NCI-H82 treated with DMSO at 0.1 percent for 48 hours (cell line): ENCODE results near the gene CAP1.
"Not testable (repeated sequence)": the region's sequence is repeated elsewhere in the genome, so short reads cannot be mapped to it uniquely, and the experiment has no call there.

Source experiments
- DNase-seq: peaks from one replicate; lab custom pipeline; 2025; ENCODE audit not compliant: unreplicated experiment; lab: John Stamatoyannopoulos, UW

CAP1 gene

GRCh38 chr1:40030528-40031135 is 9.9 kb upstream of the CAP1 start:
- peak; percentile 25 for DNase-seq

DNA sequence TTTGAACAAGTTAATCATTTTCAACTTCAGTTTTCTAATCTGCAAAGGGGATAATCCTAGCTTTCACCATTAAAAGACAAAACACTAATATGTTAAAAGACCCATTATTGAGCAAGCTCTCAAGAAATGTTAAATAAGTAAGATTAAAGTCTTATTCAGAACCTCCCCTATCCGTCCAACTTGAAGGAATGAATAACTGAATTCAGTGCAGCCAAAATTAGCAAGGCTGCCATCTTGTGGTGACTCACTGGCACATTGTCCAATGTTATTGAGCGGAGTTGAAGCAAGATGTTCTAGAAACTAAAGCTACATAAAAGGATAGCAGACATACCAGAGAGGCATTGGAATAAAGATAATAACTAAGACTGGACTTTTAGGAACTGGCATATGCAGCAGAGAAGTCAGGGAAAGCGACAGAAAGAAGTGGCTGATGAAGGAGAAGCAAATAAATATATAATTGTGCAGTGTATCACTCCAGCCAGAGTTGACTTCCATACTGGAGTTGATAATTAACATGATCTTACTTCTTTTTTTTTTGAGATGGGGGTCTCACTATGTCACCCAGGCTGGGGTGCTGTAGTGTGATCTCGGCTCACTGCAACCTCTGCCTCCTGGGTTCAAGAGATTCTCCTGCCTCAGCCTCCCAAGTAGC is 8.2 kb upstream of the CAP1 start:
- peak; percentile 54 for DNase-seq

DNA sequence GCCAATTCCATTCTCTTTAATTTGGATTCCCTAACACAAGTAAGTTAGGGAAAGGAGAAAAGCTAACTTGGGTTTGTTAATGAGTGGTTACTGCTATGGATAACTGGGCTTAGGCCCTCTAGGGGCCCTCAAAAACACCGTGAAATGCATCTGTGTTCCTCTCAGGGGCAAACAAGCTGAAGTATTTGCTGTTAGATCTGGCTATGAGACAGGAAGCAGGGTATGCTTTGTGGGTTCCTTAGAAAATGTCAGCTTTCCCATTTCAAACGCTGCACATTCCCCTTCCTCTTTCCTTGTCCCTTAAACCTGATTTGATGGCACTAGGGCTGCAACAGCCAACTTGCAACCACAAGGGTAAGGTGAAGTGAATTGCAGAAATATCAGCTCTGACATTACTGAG is 5.7 kb upstream of the CAP1 start:
- DNase-seq, result no peak

GRCh38 chr1:40036574-40036973 is 4.0 kb upstream of the CAP1 start:
- DNase-seq, result no peak

DNA sequence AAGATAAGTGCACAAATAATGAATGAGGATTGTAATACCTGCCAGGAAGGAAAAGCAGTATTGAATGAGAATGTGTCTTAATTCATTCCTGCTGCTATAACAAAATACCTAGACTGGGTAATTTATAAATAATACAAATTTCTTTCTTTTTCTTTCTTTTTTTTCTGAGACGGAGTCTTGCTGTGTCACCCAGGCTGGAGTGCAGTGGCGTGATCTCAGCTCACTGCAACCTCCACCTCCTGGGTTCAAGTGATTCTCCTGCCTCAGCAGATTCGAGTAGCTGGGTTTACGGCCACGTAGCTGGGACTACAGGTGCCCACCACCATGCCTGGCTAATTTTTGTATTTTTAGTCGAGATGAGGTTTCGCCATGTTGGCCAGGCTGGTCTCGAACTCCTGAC is 3.3 kb upstream of the CAP1 start:
- DNase-seq, result not testable (repeated sequence)

DNA sequence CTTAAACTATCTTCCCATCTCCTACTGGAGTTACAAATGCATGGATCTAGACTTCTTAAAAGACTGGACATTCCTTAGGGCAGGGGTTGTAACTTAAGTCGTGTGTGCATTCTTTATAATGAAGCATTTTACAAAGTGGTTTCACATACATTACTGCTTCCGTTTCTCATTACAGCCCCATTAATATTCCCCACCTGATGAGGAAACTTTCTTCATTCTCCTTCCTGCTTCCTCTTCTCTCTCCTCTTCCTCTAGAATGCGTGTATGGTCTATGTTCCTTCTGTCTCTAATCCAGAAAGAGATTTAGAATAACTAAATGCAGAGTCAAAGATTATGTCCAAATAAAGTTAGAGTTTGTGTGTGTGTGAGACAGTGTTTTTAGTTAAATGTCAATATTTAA is 1.8 kb upstream of the CAP1 start:
- DNase-seq, result no peak

- DNase-seq, result peak; percentile 23
Observed at GRCh38 chr1:40039245-40039756, 1.2 kb upstream of the CAP1 start.

- peak; percentile 46 for DNase-seq
Observed at GRCh38 chr1:40039757-40040510, 595 bp upstream of the CAP1 start.

- DNase-seq, result no peak
Observed at GRCh38 chr1:40041466-40041838, 923 bp downstream of the CAP1 start.

- no peak for DNase-seq
Observed at GRCh38 chr1:40042341-40042740, 1.8 kb downstream of the CAP1 start.

DNA sequence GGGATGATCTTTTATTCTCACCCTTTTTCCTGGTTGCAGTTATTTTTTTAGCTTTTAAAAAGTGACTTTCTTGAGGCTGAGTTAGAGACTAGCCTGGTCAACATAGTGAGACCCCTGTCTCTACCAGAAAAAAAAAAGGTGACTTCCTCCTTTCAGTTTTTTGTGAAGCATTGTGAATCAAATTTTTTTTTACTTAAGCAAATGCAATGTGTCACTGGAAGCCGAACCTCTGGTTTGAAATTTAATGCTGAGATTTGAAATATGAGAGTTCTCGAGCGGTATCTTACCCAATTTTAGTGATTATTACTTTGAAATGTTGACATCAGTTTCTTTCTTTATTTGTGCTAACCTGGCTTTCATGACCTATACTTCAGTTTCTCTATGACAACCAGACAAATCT is 3.6 kb downstream of the CAP1 start:
- DNase-seq, result no peak

GRCh38 chr1:40045182-40045581 is 4.7 kb downstream of the CAP1 start:
- DNase-seq, result no peak

GRCh38 chr1:40045766-40046165 is 5.2 kb downstream of the CAP1 start:
- DNase-seq, result no peak

GRCh38 chr1:40047276-40047675 is 6.7 kb downstream of the CAP1 start:
- DNase-seq, result no peak

GRCh38 chr1:40047769-40048168 is 7.2 kb downstream of the CAP1 start:
- DNase-seq, result no peak

- DNase-seq, result no peak
Observed at GRCh38 chr1:40049725-40050124, 9.2 kb downstream of the CAP1 start.

- DNase-seq, result no peak
Observed at GRCh38 chr1:40050863-40051262, 10.3 kb downstream of the CAP1 start.

DNA sequence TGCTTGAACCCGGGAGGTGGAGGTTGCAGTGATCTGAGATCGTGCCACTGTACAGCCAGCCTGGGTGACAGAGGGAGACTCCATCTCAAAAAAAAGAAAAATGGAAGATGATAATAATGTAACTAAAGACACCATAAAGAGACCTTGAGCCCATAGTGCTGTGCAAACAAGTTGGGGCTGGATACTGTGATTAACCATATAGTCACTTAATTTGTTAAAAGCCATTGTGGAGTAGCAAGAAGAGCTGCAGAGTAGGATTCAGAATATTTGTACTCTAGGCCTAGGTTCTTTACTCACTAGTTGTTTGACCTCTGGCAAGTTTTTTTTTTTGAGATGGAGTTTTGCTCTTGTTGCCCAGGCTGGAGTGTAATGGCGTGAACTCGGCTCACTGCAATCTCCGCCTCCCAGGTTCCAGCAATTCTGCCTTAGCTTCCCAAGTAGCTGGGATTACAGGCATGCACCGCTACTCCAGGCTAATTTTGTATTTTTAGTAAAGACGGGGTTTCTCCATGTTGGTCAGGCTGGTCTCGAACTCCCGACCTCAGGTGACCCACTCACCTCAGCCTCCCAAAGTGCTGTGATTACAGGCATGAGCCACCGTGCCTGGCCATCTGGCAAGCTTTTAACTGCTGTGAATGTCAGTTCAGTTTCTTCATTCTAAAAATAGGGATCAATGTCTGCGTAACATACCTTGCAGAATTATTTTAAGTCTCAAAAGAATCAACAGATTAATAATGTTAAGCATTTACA is 12.8 kb downstream of the CAP1 start:
- no peak for DNase-seq

GRCh38 chr1:40056519-40057309 is 16.2 kb downstream of the CAP1 start:
- DNase-seq, result no peak

DNA sequence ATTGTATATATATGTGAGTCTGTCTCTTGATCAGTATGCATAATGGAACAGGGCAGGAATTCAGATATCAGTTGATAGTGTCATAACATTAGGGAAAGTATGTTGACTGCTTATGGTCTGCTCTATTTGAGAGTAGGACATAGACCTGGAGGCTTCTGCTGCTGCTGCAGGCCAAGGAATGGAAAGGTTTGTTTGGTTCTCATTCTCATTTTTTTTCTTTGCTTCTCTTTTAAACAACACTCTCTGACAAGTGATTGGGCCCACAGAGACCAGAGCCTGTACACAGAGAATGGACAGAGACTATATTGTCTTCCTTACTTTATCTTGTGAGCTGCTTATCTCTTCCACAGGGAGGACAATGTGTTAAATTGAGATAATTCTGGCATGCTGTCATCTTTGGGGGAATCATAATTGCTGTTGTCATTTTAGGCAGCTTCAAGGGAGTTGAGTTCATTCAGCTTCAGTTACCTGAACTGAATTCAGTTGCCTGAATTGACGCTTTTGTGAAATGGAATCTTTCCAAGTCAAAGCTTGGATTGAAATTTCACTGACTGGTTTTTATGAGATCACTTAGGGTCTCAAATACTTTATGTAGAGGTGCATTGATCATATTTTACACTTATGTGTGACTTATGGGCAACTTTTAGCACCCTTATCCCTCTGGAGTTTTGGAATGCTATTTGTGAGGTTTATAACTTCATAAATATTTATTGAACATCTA is 16.9 kb downstream of the CAP1 start:
- DNase-seq, result no peak
